Large intestine (tissue), 3 donors: Measurements from ENCODE around the gene PKN2. TPM values are rescaled to one million over a fixed set of nuclear protein-coding genes. Genes with fewer than 3 reads are reported as not detected.

Experiments used
- DNase-seq, 2 donors: peaks; one replicate each; pipeline versions ENCODE4 v3.0.0 to v3.0.0-alpha.2; 2013
- H3K27ac ChIP-seq: one replicate; pipeline ENCODE4 v1.5.1; 2013; ENCODE audit warnings: low read length
- H3K27me3 ChIP-seq: 2 replicates; pipeline ENCODE4 v1.6.1; 2013; ENCODE audit warnings: low read length; ENCODE audit not compliant: control insufficient read depth, insufficient read depth
- H3K36me3 ChIP-seq: 2 replicates; pipeline ENCODE4 v1.6.1; 2013; ENCODE audit warnings: low read length; ENCODE audit not compliant: control insufficient read depth, insufficient read depth
- H3K4me1 ChIP-seq: one replicate; pipeline ENCODE4 v1.6.1; 2013; ENCODE audit warnings: low read length; ENCODE audit not compliant: control insufficient read depth, insufficient read depth
- H3K4me3 ChIP-seq: one replicate; pipeline ENCODE4 v1.5.1; 2013; ENCODE audit warnings: low read length
- H3K9me3 ChIP-seq: one replicate; pipeline ENCODE4 v1.6.1; 2013; ENCODE audit warnings: mild to moderate bottlenecking, low read depth, low read length, moderate library complexity; ENCODE audit not compliant: control insufficient read depth
- WGBS: methylation state at CpG from one replicate; pipeline ENCODE4 v1.1.5; 2013; ENCODE audit warnings: low lambda C conversion rate; ENCODE audit not compliant: insufficient coverage; 5-methylcytosine and 5-hydroxymethylcytosine counted together
- polyA plus RNA-seq: library from polyadenylated mRNA; unstranded; fragments of 120-200 nt; gene quantifications from one replicate; pipeline ENCODE4 v1.2.1, GENCODE V29; 2013

PKN2 gene
- polyA plus RNA-seq, 1 donor, result 56.0 TPM

GRCh38 chr1:88783145-88783544 is 99.1 kb downstream of the PKN2 start:
- H3K36me3 ChIP-seq, result peaks cover 37% of the 10 kb centered on the region
- H3K9me3 ChIP-seq, result no peaks in the 10 kb centered on the region
- no peak overlapping the region for H3K4me3 ChIP-seq
- no peak for DNase-seq
- H3K27ac ChIP-seq, result no peak overlapping the region
- H3K27me3 ChIP-seq, result no peaks in the 10 kb centered on the region
- WGBS, result no CpG with 5 or more reads among the region's 2 CpGs
- H3K4me1 ChIP-seq, result no peaks in the 10 kb centered on the region

DNA sequence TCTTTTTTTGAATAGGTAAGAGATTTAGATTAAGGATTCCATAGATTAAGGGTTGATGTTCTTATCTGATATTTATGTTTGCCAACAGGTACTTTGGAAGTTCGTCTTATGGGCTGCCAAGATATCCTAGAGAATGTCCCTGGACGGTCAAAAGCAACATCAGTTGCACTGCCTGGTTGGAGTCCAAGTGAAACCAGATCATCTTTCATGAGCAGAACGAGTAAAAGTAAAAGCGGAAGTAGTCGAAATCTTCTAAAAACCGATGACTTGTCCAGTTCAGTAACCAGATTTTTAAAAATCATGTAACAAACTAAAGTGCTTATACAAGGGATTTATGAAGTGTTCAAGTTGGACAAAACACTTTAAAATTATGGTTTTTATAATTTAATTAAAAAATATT is 100.5 kb downstream of the PKN2 start:
- Histone ChIP-seq H3K27ac (no peak overlapping the region), H3K9me3 (no peaks in the 10 kb centered on the region), H3K4me3 (no peak overlapping the region), H3K27me3 (no peaks in the 10 kb centered on the region), H3K36me3 (peaks cover 35% of the 10 kb centered on the region), H3K4me1 (no peaks in the 10 kb centered on the region)
- WGBS, result 94% methylated on average over 4 of the region's 6 CpGs
- no peak for DNase-seq

DNA sequence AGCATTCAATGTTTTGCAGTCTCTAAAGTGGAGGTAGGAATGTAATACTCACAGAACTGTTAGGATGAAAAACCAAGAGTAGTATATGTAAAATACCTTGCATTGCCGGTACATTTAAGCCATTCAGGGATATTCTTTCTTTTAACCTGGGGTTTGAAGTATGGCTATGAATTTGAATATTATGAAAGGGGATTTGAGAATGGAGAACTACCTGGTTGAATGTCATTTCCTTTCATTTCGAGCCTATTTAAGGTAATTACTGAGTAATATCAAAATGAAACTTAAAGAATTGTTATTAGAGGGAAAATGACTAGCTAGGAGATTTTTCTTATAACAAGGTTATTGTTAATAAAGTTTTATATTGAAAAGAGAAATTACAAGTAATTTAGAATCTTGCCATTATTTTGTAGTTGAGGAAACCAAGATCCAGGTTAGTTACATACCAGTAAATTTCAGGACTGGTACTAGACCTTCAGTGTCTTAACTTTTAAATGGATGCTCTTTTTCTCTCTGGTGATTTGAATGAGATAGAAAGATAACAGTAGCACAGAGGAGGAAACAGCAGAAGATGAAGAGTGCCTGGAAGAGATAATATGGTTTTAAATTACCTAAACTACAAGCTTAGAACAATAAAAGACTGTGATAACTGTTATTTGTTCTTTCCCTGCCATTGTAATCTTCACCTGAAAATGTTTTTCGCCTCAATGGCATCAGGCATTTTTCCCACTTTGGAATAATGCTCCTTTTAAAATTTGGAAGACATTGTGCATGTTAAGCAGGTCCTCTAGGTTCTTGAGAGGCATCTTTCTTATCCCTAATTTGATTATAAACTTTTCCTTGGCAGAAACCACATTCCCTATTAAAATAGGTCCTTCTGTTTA is 103.2 kb downstream of the PKN2 start:
- DNase-seq, result no peak
- Histone ChIP-seq H3K9me3 (no peaks in the 10 kb centered on the region), H3K27ac (no peak overlapping the region), H3K4me1 (no peaks in the 10 kb centered on the region), H3K36me3 (peaks cover 36% of the 10 kb centered on the region), H3K4me3 (no peak overlapping the region), H3K27me3 (no peaks in the 10 kb centered on the region)
- WGBS, result 100% methylated on average over 1 of the region's 3 CpGs

GRCh38 chr1:88791192-88791591 is 107.1 kb downstream of the PKN2 start:
- peaks cover 31% of the 10 kb centered on the region for H3K36me3 ChIP-seq

DNA sequence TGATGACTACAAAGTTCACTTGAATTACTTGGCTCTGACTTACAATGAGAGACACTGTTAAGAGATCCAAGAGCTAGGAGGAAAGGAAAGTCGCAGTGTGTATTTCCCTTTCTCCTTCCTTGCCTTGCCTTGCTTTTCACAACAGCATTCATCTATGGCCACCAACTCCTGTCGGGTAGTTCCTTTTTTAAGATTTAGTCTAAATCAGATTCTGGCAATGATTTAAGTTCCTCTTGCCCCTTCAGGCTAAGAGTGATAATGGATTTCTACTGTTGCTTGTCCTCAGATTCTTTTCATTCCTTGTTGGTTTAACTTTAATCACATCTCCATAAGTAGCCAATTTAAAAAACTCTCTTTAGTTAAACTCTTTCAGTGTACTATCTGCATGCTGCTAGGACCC is 115.4 kb downstream of the PKN2 start:
- Histone ChIP-seq H3K36me3 (peaks cover 42% of the 10 kb centered on the region), H3K9me3 (no peaks in the 10 kb centered on the region), H3K4me1 (no peaks in the 10 kb centered on the region), H3K4me3 (no peak overlapping the region), H3K27me3 (no peaks in the 10 kb centered on the region), H3K27ac (no peak overlapping the region)
- DNase-seq, result no peak
- 100% methylated on average over 1 of the region's 2 CpGs for WGBS

More at GRCh38 chr1:88791192-88791591, 107.1 kb downstream of the PKN2 start:
- no peaks in the 10 kb centered on the region for H3K27me3 ChIP-seq
- no peak overlapping the region for H3K4me3 ChIP-seq
- no CpG with 5 or more reads among the region's 4 CpGs for WGBS
- H3K27ac ChIP-seq, result no peak overlapping the region
- DNase-seq, result no peak
- H3K9me3 ChIP-seq, result no peaks in the 10 kb centered on the region
- no peaks in the 10 kb centered on the region for H3K4me1 ChIP-seq

DNA sequence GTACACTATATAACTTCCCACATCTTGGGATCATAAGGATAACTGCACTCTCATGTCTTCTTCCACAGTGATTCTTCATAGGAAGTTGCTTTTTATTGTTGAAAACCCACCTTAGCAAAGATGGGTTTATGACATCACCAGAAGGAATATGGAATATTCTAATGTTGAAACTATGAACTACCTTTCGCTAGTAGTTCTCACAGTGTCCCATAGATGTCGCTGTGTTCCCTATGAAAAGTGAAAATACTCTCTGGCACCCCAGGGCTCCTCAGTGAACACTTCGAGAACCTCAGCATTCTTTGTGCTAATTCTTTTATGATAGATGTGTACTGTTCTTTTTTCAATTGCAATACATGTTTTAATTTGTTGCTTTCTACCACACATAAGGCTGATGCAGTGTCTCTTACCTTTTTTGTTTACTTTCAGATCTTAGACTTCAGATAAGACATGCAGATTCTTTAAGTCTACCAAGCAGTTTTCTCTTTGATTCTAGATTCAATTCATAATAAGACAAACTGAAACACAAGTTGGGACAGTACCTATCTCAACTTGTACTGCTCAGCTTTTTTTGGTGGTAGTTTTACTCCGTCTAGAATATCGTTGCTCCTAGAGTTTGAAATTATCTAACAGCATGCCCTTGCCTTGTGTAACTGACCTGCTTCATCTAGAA is 116.4 kb downstream of the PKN2 start:
- 100% methylated on average over 1 of the region's 5 CpGs for WGBS
- DNase-seq, result peak in 1 of 2 donors; percentile 1
- Histone ChIP-seq H3K36me3 (peaks cover 44% of the 10 kb centered on the region), H3K4me1 (no peaks in the 10 kb centered on the region), H3K27ac (no peak overlapping the region), H3K9me3 (no peaks in the 10 kb centered on the region), H3K4me3 (no peak overlapping the region), H3K27me3 (no peaks in the 10 kb centered on the region)

DNA sequence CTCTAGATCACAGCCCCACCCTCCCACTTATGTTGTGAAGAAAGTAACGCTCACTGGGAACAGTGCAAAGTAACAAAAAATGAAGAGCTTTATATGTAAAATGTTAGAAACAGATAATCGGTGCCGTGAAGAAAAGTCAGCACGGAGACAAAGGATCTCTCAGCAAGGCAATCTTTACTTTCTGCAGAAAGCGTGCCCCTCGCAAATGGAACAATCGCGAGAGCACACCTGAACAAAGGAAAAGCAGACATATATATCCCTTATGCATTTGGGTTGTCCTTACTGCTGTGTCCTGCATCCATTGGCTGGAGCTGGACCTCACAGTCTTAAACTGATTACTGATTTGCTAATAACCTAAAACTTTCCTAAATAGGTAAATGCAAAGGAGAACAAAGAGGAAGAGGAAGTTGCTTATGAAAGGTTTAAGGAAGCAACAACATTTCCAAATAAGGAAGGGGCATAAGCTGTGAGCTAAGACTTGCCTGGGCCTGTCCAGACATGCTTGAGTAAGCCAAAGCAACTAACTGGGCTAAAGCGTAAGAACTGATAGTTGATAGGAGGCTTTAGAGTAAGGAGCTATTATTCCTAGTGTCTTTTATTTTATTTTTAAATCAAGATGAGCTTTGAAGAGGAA is 117.6 kb downstream of the PKN2 start:
- 100% methylated on average over 5 of the region's 9 CpGs for WGBS
- H3K27ac ChIP-seq, result no peak overlapping the region
- H3K27me3 ChIP-seq, result no peaks in the 10 kb centered on the region
- H3K9me3 ChIP-seq, result no peaks in the 10 kb centered on the region
- no peaks in the 10 kb centered on the region for H3K4me1 ChIP-seq
- peaks cover 51% of the 10 kb centered on the region for H3K36me3 ChIP-seq
- DNase-seq, result no peak
- H3K4me3 ChIP-seq, result no peak overlapping the region

DNA sequence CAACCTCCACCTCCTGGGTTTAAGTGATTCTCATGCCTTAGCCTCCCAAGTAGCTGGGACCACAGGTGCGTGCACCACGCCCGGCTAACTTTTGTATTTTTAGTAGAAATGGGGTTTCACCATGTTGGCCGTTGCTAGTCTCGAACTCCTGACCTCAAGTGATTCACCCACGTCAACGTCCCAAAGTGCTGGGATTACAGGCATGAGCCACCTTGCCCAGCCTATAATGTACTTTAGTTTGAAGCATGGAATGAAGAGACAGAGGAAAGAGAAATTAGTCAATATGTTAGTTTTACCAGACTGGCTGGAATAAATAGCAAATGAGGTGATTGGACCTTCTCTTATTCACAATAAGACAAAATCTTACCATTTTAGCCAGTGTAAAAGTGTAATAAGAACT is 118.3 kb downstream of the PKN2 start:
- DNase-seq, result no peak
- Histone ChIP-seq H3K27ac (no peak overlapping the region), H3K4me1 (no peaks in the 10 kb centered on the region), H3K36me3 (peaks cover 53% of the 10 kb centered on the region), H3K27me3 (no peaks in the 10 kb centered on the region), H3K4me3 (no peak overlapping the region), H3K9me3 (no peaks in the 10 kb centered on the region)
- WGBS, result no CpG with 5 or more reads among the region's 7 CpGs

DNA sequence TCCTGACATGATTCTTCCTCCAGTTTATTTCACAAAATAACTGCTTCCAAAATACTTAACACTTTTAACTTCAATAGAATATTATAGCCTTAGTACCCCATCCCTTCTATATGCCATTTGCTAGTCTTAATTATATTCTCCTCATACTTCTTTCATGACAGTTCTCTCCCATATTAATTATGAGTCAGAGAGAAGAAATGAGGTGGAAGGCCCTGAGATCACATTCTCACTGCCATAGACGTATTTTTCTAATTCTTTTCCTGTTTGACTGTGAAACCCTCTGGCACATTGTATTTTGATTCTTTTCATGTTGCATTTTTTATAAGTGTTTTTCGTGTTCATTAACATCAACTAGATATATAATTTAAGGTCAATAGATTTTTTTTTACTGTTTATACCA is 118.9 kb downstream of the PKN2 start:
- H3K4me3 ChIP-seq, result no peak overlapping the region
- no peaks in the 10 kb centered on the region for H3K27me3 ChIP-seq
- no peaks in the 10 kb centered on the region for H3K9me3 ChIP-seq
- H3K36me3 ChIP-seq, result peaks cover 54% of the 10 kb centered on the region
- no peaks in the 10 kb centered on the region for H3K4me1 ChIP-seq
- DNase-seq, result no peak
- 100% methylated on average over 1 of the region's 2 CpGs for WGBS
- no peak overlapping the region for H3K27ac ChIP-seq

DNA sequence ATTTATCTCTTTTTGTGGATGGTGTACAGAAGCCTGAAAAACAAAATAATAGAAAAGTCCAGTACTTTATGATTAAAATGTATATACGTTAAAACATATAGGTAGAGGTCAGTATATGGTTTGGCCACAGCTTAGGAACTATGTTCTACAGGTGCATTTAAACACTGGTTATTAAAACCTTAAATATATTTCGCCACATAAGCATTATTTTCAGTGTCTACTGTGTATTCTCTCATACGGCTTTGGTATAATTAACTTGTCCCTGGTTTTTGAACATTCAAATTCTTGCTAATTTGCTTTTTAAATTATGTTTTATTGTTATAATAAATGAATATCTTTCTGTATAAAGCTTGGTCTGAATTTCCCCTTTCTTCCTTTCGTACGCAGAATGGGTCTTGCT is 119.4 kb downstream of the PKN2 start:
- DNase-seq, result no peak
- Histone ChIP-seq H3K4me3 (no peak overlapping the region), H3K27ac (no peak overlapping the region), H3K9me3 (no peaks in the 10 kb centered on the region), H3K4me1 (no peaks in the 10 kb centered on the region), H3K27me3 (no peaks in the 10 kb centered on the region), H3K36me3 (peaks cover 56% of the 10 kb centered on the region)
- WGBS, result 100% methylated on average over 3 of the region's 5 CpGs
